ENCODE results near the gene KLHL25.

The KLHL25 gene

GRCh38 chr15:85777250-85778106 lies 17.2 kb downstream of the KLHL25 start:
- no peak for DNase-seq (ENCODE audit: low spot score)

GRCh38 chr15:85773970-85774369 lies 20.8 kb downstream of the KLHL25 start:
- no peak for DNase-seq (ENCODE audit: low spot score)

GRCh38 chr15:85773249-85773648 lies 21.5 kb downstream of the KLHL25 start:
- no peak for DNase-seq (ENCODE audit: low spot score)

GRCh38 chr15:85772668-85773067 lies 22.1 kb downstream of the KLHL25 start:
- no peak for DNase-seq (ENCODE audit: low spot score)

- DNase-seq (ENCODE audit: low spot score), result peak; percentile 81
These were observed 22.8 kb downstream of the KLHL25 start for GRCh38 chr15:85771781-85772445.

GRCh38 chr15:85771271-85771670 lies 23.5 kb downstream of the KLHL25 start:
- no peak for DNase-seq (ENCODE audit: low spot score)

GRCh38 chr15:85770096-85771041 lies 24.4 kb downstream of the KLHL25 start:
- no peak for DNase-seq (ENCODE audit: low spot score)

GRCh38 chr15:85769182-85769900 lies 25.4 kb downstream of the KLHL25 start:
- no peak for DNase-seq (ENCODE audit: low spot score)

GRCh38 chr15:85768595-85769168 lies 26.0 kb downstream of the KLHL25 start:
- no peak for DNase-seq (ENCODE audit: low spot score)

GRCh38 chr15:85767785-85768529 lies 26.8 kb downstream of the KLHL25 start:
- no peak for DNase-seq (ENCODE audit: low spot score)

GRCh38 chr15:85766001-85766831 lies 28.5 kb downstream of the KLHL25 start:
- no peak for DNase-seq (ENCODE audit: low spot score)

GRCh38 chr15:85764649-85765277 lies 30.0 kb downstream of the KLHL25 start:
- DNase-seq (ENCODE audit: low spot score), result peak; percentile 65

GRCh38 chr15:85763673-85764633 lies 30.8 kb downstream of the KLHL25 start:
- no peak for DNase-seq (ENCODE audit: low spot score)

GRCh38 chr15:85763157-85763556 lies 31.6 kb downstream of the KLHL25 start:
- no peak for DNase-seq (ENCODE audit: low spot score)

- DNase-seq (ENCODE audit: low spot score), result no peak
These were observed 32.0 kb downstream of the KLHL25 start for GRCh38 chr15:85762756-85763127.

- no peak for DNase-seq (ENCODE audit: low spot score)
These were observed 32.5 kb downstream of the KLHL25 start for GRCh38 chr15:85762039-85762755.

GRCh38 chr15:85761635-85762034 lies 33.1 kb downstream of the KLHL25 start:
- no peak for DNase-seq (ENCODE audit: low spot score)
